NCI-H510A treated with DMSO at 0.1 percent for 48 hours (cell line): Measurements from ENCODE around the gene PRICKLE3.

ENCODE experiments used
- DNase-seq: peaks from one replicate; lab custom pipeline; 2025; lab: John Stamatoyannopoulos, UW

The PRICKLE3 gene

GRCh38 chrX:49206543-49206942 is 20.4 kb upstream of the PRICKLE3 start:
- no peak for DNase-seq

DNA sequence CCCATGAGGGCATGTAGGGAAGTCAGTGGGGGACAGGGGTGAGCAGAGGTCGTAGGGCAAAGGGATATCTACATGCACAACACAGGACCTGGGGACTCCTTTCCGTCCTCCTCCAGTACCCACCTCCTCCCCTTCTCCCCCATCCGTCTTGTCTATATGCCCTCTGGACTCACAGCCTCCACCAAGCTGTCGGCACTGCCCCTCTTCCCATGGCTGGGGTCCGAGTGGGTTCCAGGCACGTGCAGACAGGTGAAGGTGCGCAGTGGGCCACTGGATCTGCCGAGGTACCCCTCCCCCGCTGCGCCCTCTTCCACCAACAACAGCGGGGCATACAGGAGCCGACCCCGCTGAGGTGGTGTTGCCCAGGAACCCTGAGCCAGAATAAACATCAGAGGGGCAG is 19.3 kb upstream of the PRICKLE3 start:
- no peak for DNase-seq

GRCh38 chrX:49204709-49205108 is 18.5 kb upstream of the PRICKLE3 start:
- no peak for DNase-seq

- no peak for DNase-seq
Observed at GRCh38 chrX:49204017-49204416, 17.8 kb upstream of the PRICKLE3 start.

GRCh38 chrX:49203536-49203935 is 17.4 kb upstream of the PRICKLE3 start:
- DNase-seq = no peak

DNA sequence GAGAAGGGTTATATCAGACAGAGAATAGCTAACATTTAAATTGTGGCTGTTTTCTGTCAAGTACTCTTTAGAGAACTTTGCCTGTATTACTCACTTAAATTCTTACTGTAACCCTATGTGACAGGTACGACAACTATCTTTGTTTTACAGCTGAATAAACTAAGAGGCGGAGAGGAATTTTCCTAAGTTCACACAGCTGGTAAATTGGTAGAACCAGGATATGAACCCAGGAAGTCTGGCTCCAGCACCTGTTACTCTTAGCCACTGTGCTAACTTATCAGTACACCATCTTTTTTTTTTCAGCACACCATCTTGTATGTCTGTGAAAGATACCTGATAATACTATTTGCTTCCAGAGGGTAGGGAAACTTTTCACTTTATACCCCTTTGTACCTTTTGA is 15.8 kb upstream of the PRICKLE3 start:
- DNase-seq = no peak

GRCh38 chrX:49199906-49200771 is 14.0 kb upstream of the PRICKLE3 start, which contains the start of gene SYP:
TSS of gene SYP (minus strand) at chrX:49200193. CDS start at chrX:49200186, 7 bp downstream.
- DNase-seq = peak; percentile 68

DNA sequence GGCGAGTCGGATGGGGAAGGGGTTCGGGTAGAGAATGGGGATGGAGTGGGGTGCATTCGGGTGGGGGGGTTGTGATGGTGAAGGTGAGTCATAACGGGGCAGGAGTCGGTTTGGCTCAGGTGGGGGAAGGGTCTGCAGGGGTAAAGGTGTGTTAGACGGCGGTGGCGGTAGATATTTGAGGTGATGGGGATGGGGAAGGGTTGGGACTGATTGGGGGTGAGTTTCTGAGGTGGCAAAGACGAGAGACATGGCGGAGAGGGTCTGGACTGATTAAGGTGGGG is 13.1 kb upstream of the PRICKLE3 start:
- no peak for DNase-seq

DNA sequence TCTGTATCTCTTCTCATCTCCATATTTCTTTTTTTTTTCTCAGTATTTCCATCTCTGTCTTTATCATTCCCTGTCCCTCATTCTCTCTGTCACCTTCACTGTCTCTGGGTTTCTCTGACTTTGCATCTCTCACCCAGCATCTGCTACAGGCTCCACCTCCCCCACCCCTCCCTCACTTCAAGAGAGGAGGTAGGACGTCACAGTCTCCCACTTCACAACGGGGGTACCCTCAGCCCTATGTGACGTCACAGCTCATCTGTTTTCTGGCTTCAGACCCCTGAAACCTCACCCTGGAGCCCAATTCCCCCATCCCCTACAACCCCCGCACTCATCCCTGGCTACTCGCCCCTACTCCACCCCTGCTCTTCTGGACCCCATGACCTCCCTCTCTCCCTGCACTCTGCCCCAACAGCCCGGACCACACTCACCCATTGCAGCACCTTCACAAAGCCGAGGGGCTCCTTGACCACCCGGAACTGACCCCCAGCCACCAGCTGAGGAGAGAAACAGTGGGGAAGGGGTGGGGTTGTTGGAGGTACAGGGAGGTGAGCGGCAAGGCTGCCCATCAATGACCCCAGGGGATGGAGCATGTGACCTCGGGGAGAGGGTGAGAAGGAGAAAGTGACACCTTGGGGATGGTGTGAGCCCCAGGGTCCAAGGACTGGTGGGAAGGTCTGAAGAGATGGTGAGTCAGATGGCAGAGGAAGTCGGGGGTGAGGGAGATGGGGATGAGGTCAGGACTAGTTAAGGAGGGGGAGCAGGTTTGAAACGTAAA is 12.6 kb upstream of the PRICKLE3 start:
- no peak for DNase-seq

DNA sequence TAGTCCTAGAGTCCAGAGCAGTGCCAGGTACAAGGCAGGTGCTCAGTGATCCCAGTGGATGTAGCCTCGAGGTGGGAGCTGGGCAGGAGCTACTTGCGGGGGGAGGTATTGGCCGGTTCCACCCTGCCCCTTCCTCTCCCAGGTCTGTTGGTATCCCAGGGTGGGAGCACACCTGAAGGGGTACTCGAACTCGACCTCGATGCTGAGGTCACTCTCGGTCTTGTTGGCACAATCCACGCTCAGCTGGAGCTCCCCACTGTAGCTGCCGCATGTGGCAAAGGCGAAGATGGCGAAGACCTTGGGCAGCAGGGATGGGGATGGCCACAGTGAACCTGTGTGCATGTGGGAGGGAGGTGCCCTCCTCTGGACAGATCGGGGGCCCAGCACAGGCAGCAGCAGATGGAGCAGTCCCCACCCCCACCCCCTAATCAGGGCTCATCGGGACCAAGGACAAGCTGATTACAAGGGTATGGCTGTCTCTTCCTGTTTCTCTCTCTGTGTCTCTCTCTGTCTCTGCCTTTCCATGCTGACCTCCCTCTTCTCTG is 11.4 kb upstream of the PRICKLE3 start:
- DNase-seq = no peak

DNA sequence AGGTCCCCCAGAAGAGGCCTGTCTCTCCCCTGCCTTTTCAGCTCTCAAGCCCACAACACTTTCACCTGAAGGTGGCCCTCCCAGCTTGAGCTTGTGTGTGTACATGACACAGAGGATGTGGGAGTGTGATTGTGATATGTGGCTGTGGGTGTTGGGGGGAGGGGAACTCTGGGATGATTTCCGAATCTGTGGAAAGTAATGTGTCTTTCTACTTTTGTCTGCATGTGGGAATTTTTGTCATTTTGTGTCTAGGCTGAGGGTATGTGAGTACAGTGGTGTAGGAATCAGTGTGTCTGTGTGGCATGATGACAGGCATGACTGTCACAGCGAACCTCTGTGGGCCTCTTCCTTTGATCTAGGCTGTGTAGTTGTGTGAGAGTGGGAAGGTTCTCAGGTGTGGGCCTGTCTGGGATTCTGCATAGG is 7.4 kb upstream of the PRICKLE3 start:
- no peak for DNase-seq

DNA sequence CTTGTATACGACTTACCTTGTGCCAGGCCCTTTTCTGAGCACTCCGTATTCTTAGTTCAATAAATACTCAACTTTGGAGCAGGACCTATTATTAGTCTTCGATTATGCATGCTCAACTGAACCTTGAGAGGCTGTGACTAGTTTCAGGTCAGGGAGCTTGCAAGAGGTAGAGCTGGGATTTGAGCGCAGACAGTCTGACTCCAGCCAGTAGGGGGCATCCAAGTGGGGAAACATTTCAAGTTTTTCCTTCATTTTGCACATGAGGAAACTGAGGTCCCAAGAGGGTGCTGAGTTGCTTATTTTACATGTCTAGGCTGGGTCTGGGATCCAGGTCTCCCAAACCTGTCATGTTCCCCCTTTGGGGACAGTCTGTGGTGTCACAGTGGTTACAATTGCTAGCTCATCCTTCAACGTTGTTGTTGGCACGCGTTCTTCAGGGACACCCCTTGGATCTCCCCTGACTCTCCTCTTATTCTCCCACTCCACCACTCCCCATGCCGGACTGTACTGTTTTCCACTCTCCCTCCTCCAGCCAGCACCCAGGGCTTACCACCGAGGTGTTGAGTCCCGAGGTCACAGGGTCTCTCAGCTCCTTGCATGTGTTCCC is 6.7 kb upstream of the PRICKLE3 start:
- DNase-seq = peak; percentile 15

DNA sequence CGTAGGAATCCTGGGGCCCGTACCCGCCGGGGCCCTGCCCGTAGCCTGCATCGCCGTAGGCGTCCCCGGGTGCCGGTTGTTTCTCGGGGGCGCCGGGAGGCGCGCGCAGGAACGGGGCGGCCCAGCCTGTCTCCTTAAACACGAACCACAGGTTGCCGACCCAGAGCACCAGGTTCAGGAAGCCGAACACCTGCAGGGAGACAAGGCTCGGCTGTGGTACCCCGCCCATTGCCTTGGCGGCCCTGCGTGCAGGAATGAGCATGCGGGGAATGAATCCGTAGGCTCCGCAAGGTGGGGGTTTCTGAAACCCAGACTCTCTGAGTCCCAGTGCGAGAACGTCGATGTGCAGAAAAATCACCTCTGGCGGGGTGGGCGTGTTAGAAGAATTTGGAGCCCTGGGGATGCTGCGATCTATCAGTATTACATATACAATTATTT is 5.4 kb upstream of the PRICKLE3 start:
- DNase-seq = no peak

DNA sequence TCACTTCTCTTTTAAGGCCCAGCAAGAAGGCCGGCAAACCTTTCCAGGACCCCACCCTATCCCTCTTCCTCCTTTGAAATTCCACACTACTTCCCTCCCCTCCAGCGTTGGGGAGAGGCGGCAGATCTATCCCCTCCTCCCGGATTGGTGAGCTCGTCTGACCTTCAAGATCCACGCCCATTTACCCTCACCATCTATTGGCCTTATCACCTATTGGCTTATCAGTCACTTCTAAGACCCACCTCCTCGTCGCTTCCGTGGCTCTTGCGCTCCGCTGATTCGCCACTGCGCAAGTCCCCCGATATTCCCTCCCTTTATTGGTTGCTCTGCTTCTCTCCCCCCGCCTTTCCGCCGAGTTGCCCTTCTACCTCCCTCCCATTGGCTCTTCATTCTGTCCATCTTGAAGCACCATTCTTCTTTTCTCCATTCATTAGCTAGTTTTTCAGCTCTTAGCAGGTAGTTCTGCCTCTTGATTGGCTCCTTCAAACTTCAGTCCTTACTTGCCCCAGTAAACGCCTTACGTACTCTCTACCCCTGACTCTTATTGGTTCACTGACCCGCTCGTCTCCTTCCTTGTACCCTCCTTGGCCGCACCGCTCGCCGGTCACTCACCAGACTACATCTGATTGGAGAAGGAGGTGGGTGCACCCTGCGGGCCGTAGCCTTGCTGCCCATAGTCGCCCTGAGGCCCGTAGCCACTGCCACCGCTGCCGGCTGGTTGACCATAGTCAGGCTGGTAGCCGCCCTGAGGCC is 4.8 kb upstream of the PRICKLE3 start:
- peak; percentile 100 for DNase-seq

GRCh38 chrX:49189606-49190005 is 3.4 kb upstream of the PRICKLE3 start:
- DNase-seq = no peak

DNA sequence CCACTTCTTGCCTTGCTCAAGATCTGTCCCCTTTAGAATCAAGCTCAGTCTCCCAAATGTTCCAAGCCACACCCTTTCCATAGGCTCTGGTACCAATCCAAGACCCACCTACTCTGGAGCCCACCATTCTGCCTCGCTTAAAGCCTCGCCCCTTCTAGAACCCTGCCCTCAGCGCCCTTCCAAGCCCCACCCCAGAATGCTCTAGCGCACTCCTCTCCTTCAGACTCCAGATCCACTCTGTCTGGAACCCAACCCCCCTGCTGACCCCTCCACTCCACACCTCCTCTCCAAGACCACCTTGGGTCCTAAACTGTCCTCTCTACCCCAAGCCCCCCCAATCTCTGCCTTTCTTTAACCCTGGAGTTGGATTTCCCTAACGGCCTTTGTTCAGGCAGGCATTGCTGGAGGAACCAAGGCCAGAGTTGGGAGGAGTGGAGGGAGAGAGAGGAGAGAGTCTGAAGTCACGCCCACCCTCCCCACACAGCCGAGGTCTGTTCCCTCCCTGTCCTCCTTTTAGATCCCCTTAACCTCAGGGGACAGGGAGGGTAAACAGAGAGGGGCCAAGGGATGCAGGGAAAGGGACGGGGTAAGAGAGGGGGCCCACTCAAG is 2.4 kb upstream of the PRICKLE3 start:
- no peak for DNase-seq

DNA sequence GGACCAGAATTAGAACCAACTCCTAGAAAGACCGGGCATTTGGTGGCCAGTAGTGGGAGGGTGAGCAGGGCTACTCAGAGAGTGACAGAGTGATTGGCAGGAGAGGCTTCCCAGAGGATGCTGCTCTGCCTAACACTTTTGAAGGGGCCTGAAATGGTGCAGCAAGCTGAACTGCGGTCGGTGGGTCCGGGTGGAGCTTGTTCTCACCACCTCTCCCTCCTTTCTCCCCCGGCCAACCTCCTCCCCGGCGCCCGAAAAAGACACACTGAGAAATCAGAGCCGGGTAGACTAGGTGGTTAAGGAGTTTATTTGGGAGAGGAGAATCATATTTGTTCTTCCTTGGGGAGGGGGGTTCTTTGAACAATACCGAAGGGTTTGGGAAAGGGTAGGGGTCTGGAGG is 1.4 kb upstream of the PRICKLE3 start:
- DNase-seq = no peak

- no peak for DNase-seq
Observed at GRCh38 chrX:49187028-49187394, 838 bp upstream of the PRICKLE3 start.

DNA sequence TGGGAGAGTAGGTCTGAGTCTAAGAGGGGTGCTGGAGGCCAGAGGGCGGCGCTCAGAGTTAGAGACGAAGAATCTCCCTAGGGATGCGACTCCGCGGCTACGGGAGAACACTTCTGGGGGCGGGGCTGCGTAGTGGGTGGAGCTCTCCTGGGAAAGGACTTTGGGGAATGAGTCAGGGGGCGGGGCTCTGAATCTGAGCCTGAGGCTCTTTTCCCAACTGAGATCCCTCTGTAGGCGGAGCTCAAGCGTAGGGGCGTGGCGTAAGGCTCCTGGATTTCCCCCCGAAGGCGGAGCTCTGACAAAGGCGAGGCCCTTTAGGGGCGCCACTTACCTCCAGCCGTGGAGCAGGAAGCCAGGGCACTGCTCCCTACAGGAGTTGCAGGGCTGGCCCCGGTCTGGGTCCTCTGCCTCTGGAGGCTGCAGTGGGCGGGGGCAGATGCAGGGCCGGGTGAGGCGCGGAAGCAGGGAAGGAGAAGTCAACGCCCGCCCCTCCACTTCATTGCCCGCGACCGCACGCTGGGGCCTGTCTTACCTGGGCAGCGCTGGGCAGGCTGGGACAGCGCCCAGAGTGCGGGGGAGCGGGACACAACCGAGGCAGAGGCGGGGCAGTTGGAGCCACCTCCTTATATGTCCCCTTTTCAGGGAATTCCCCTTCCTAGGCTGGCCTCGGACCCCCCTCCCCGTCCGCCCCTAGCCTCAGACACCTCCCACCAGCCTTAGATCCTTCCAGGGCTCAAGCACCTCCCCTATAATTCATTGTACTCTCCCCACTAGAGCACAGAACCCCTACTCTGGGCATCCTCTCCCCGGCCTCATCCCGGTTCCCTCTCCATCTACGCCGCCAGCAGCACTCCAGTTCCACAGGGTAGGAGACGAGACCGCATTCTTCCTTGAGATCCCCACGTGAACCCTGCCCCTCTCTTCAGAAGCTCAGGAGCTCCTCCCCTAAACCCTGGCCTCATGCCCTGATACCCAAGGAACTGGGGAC is 1.6 kb downstream of the PRICKLE3 start:
- DNase-seq = no peak

DNA sequence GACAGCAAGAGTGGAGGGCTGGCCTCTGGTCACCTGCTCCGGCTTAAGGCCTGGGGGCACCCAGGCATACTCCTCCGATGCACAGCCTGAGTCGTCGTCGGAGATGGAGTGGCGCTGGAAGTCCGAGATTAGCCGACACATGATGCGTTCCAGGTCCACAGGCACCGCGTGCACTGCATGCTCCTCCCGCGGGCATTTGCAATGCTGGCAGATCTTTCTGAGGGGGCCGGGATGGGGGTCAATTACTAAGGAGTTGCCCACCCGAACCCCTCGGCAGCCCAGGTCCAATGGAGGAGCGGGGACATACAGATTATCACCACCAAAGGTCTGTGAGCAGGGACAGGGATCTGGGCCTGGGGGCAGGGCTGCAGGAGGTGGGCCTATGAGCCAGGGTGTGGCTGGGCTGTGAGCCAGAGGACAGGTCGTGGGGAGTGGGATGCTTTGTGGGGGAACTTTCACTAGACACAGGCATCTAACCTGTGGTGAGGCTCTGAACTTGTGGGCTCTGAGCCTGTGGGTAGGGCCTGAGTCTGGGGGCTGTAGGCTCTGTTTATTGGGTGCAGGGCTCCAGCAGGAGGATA is 2.4 kb downstream of the PRICKLE3 start:
- DNase-seq = no peak
